HepG2 (cell line): ENCODE measurements around the gene MTREX. TPM values are rescaled to one million over a fixed set of nuclear protein-coding genes. Genes with fewer than 3 reads are reported as not detected.

Experiments
- ATAC-seq: fragments of 200-7000 bp; cut with Tn5 transposase; 3 replicates; pipeline ENCODE4 v1.9.1; 2020; ENCODE audit warnings: mild to moderate bottlenecking, moderate library complexity
- BruUV-seq: library from RNA; stranded (reverse); fragments of 400-500 nt; replicated peaks from 2 replicates; lab custom pipeline; 2021; lab: Mats Ljungman, UMichigan
- CTCF ChIA-PET: fragments of 300-600 bp; formaldehyde crosslinking; extraction: SDS; loops from one replicate; lab custom pipeline; 2021; ENCODE audit warnings: low total read pairs, inconsistent platforms, low intra/inter-chr PET ratio; lab: Yijun Ruan, JAX
- POLR2A ChIA-PET: fragments of 350-600 bp; sonication (Branson Sonifier 250); formaldehyde crosslinking; loops from one replicate; lab custom pipeline; 2020; ENCODE audit warnings: antibody characterized with exemption, inconsistent platforms; lab: Yijun Ruan, JAX
- DNase-seq: peaks from one replicate; pipeline ENCODE4 v3.0.0-alpha.2; 2015; ENCODE audit warnings: low spot score
- FAIRE-seq: peaks from 3 replicates; lab custom pipeline; 2011; peaks lifted over from hg19 to GRCh38; lab: Jason Lieb, UNC
- H2AFZ ChIP-seq: one replicate; pipeline ENCODE4 v1.6.1; 2011; ENCODE audit warnings: low read length, inconsistent platforms
- H3K27ac ChIP-seq: fragments of 300-600 bp; 3 replicates; pipeline ENCODE4 v1.8.0; 2011; ENCODE audit warnings: mixed run types, mild to moderate bottlenecking, mixed read lengths, low read length, inconsistent platforms; ENCODE audit not compliant: insufficient read depth; ENCODE audit errors: extremely low read length
- H3K27me3 ChIP-seq, 2 experiments: fragments of 200-600 bp in 1 of 2; 2 replicates in 1 of 2; 3 replicates in 1 of 2; pipeline versions ENCODE4 v1.6.0 to v1.8.0; 2011; ENCODE audit warnings: low read length in 2 of 2, mild to moderate bottlenecking in 2 of 2, moderate library complexity in 2 of 2, inconsistent platforms in 1 of 2; ENCODE audit not compliant: insufficient read depth in 2 of 2, control insufficient read depth in 1 of 2
- H3K36me3 ChIP-seq, 2 experiments: fragments of 200-600 bp in 1 of 2; replicated peaks in 1 of 2; 2 replicates in 1 of 2; 3 replicates in 1 of 2; pipeline versions ENCODE4 v1.5.1 to v1.8.0; 2011; ENCODE audit warnings: low read length in 2 of 2, inconsistent platforms in 1 of 2; ENCODE audit not compliant: insufficient read depth in 2 of 2, control insufficient read depth in 1 of 2
- H3K4me1 ChIP-seq: 2 replicates; pipeline ENCODE4 v1.5.1; 2012; ENCODE audit warnings: low read length, inconsistent platforms; ENCODE audit not compliant: insufficient read depth
- H3K4me2 ChIP-seq: 2 replicates; pipeline ENCODE4 v1.6.0; 2011; ENCODE audit warnings: low read depth, low read length, inconsistent platforms
- H3K4me3 ChIP-seq, 3 experiments: fragments of 200-600 bp in 1 of 3; sonication (generic), shearing (Covaris generic) in 1 of 3; replicated peaks in 1 of 3; 2 replicates each; pipeline ENCODE4 v1.5.1; 2011 to 2016; ENCODE audit warnings: low read length in 3 of 3, inconsistent platforms in 2 of 3, low read depth in 2 of 3, mild to moderate bottlenecking in 2 of 3, control low read depth in 1 of 3, mixed read lengths in 1 of 3; ENCODE audit not compliant: insufficient read depth in 1 of 3
- H3K79me2 ChIP-seq: one replicate; pipeline ENCODE4 v1.6.1; 2011; ENCODE audit warnings: low read length, inconsistent platforms; ENCODE audit not compliant: insufficient read depth
- H3K9ac ChIP-seq: 2 replicates; pipeline ENCODE4 v1.6.0; 2011; ENCODE audit warnings: mild to moderate bottlenecking, low read depth, low read length, inconsistent platforms; ENCODE audit not compliant: insufficient read depth
- H3K9me3 ChIP-seq: 2 replicates; pipeline ENCODE4 v1.5.1; 2012; ENCODE audit warnings: mild to moderate bottlenecking, low read length
- H4K20me1 ChIP-seq: 2 replicates; pipeline ENCODE4 v1.6.0; 2011; ENCODE audit warnings: inconsistent platforms, mild to moderate bottlenecking, low read length, moderate library complexity; ENCODE audit not compliant: insufficient read depth
- KAT2B ChIP-seq: fragments of 150-350 bp; IDR thresholded peaks from 2 replicates; pipeline ENCODE4 v1.6.1; 2014; ENCODE audit warnings: low read depth, low read length, borderline replicate concordance
- ZC3H13 ChIP-seq: sonication (generic); formaldehyde crosslinking; IDR thresholded peaks from 2 replicates; pipeline ENCODE4 v1.8.1; 2023; ENCODE audit warnings: mild to moderate bottlenecking, missing genetic modification reagents, moderate library complexity
- ZNF451 ChIP-seq: sonication (generic); formaldehyde crosslinking; IDR thresholded peaks from 2 replicates; pipeline ENCODE4 v1.5.0; 2020; ENCODE audit warnings: mild to moderate bottlenecking, missing genetic modification reagents
- WGBS: methylation state at CpG from one replicate; pipeline ENCODE4 v1.1.6; 2017; ENCODE audit warnings: low lambda C conversion rate; 5-methylcytosine and 5-hydroxymethylcytosine counted together
- in situ Hi-C: cut with HindIII; loops from 2 replicates; pipeline ENCODE4 v1.10.0; 2017; ENCODE audit warnings: low pct_unique_long_range_greater_than_20kb; ENCODE audit not compliant: extremely low pct_ligation_motif_present
- intact Hi-C: fragments of 100-400 bp; cut with micrococcal nuclease; formaldehyde crosslinking; loops from one replicate; pipeline ENCODE4 v1.10.0; 2022; ENCODE audit not compliant: unreplicated experiment
- polyA plus RNA-seq, 8 experiments: library from polyadenylated mRNA; depleted of rRNA in 3 of 8; stranded (reverse) in 7 of 8; unstranded in 1 of 8; fragments of >200 nt; fragmentation: Illumina TruSeq in 4 of 8; extraction: Trizol in 4 of 8; gene quantifications; 2 replicates each; pipeline versions ENCODE4 v1.2.1 to v1.2.3, GENCODE V29; 2011 to 2016; ENCODE audit warnings: low read depth in 4 of 8, missing spikeins in 1 of 8, mixed read lengths in 1 of 8; ENCODE audit not compliant: insufficient read depth in 1 of 8
- total RNA-seq, 5 experiments: library from RNA; depleted of rRNA; stranded (reverse); fragments of >200 nt; fragmentation: Illumina TruSeq; extraction: Trizol; gene quantifications; 2 replicates each; pipeline ENCODE4 v1.2.3, GENCODE V29; 2016; ENCODE audit warnings: low read depth in 1 of 5
- TF ChIP-seq, protein P1 (sequence below): sonication (generic); formaldehyde crosslinking; IDR thresholded peaks from 2 replicates; pipeline ENCODE4 v1.4.0; 2020; ENCODE audit warnings: mild to moderate bottlenecking, low read depth, missing genetic modification reagents

The MTREX gene
- total and polyA plus RNA-seq, 2 of the 13 experiments (the other 11 are each of a cell fraction or from before 2014, with no cell fraction given), result 16.4 to 91.5 TPM

GRCh38 chr5:55432549-55432948 is 124.8 kb downstream of the MTREX start:
- ChIA-PET CTCF (no interaction called here), POLR2A (no interaction called here)
- H3K4me2 ChIP-seq, result no peak overlapping the region
- FAIRE-seq (no peak), ATAC-seq (no peak), DNase-seq (no peak)
- no TSS peak for BruUV-seq
- no peaks in the 10 kb centered on the region for H4K20me1 ChIP-seq
- in situ Hi-C loops (no loop called here), intact Hi-C loops (no loop called here)
- H3K79me2 ChIP-seq, result no peaks in the 10 kb centered on the region
- TF ChIP-seq KAT2B, result no peak
- H3K27me3 ChIP-seq, result no peaks in the 10 kb centered on the region
- no peaks in the 10 kb centered on the region for H3K9me3 ChIP-seq
- no peak overlapping the region for H3K27ac ChIP-seq
- H3K36me3 ChIP-seq, result 0 out of 5 replicates have a peak, but pooled peaks cover 0 to 4% of the 10 kb centered on the region in 2 experiments
- H2AFZ ChIP-seq, result no peak overlapping the region
- WGBS, result 97% methylated on average over 4 of the region's 4 CpGs
- H3K4me3 ChIP-seq, result no peak overlapping the region
- H3K4me1 ChIP-seq, result peaks cover 16% of the 10 kb centered on the region
- no peak overlapping the region for H3K9ac ChIP-seq

DNA sequence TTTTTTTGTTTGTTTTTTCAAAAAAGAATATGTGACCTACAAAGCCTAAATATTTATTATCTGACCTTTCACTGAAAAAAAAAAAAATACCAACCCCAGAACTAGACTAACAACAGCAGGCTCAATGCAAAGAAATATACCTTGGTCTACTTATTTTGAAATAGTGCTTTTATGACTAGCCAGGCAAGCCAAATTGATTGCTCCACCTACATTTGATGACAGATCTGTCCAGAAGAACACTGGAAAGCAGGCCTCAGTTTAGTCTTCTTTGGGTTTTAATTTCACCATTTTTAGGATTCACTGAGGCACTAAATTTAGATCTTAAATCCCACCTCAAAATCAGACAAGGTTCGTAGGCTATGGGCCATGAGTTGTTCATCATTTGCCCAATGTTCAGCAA is 129.7 kb downstream of the MTREX start:
- in situ Hi-C loops (no loop called here), intact Hi-C loops (no loop called here)
- H3K79me2 ChIP-seq, result no peaks in the 10 kb centered on the region
- TF ChIP-seq ZNF451 (CRISPR knock-in tag) (no peak), ZC3H13 (CRISPR knock-in tag) (no peak)
- TF ChIP-seq, protein P1, sequence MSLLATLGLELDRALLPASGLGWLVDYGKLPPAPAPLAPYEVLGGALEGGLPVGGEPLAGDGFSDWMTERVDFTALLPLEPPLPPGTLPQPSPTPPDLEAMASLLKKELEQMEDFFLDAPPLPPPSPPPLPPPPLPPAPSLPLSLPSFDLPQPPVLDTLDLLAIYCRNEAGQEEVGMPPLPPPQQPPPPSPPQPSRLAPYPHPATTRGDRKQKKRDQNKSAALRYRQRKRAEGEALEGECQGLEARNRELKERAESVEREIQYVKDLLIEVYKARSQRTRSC (CRISPR knock-in tag), result no peak
- BruUV-seq, result no TSS peak
- 0 out of 2 replicates have a peak, but pooled peaks cover 4% of the 10 kb centered on the region for H3K4me1 ChIP-seq
- H3K9ac ChIP-seq, result no peak overlapping the region
- ChIA-PET POLR2A (no interaction called here), CTCF (no interaction called here)
- 90% methylated on average over 1 of the region's 1 CpG for WGBS
- no peak overlapping the region for H3K4me3 ChIP-seq
- no peaks in the 10 kb centered on the region; a peak in 1 of 5 replicates for H3K36me3 ChIP-seq
- DNase-seq, result no peak
- no peak overlapping the region for H3K27ac ChIP-seq
- no peaks in the 10 kb centered on the region for H4K20me1 ChIP-seq
- no peak overlapping the region for H2AFZ ChIP-seq
- no peak for ATAC-seq
- H3K9me3 ChIP-seq, result no peaks in the 10 kb centered on the region
- H3K27me3 ChIP-seq, result no peaks in the 10 kb centered on the region
- no peak overlapping the region for H3K4me2 ChIP-seq
- no peak for FAIRE-seq
